ENCODE data around the gene TAS2R8. TPM values are rescaled to one million over a fixed set of nuclear protein-coding genes. Genes with fewer than 3 reads are reported as not detected.
A peak's percentile ranks its signal among the peaks of the same experiment; 100 is the strongest.

Gene TAS2R8
- total RNA-seq, 6 experiments from 2014 or later: not detected

- H3K9me3 ChIP-seq: no peaks in the 10 kb centered on the region
- TF ChIP-seq POLR2A (IDR thresholded peaks at IDR 0.05) (no peak), CTCF (IDR thresholded peaks at IDR 0.05) (peak; percentile 56 to 81 (median 61))
- WGBS (ENCODE audit: insufficient coverage, low coverage, low lambda C conversion rate, missing lambda C conversion rate): 0% methylated on average over 1 of the region's 1 CpG
- no peaks in the 10 kb centered on the region for H3K27me3 ChIP-seq
- H3K4me3 ChIP-seq: no peak overlapping the region
- intact Hi-C loops (cut with DNase I): loop anchor here in 1 of 2 donors (5.0 kb wide), 1 partner anchor 426 kb away; no protein-coding TSS in a partner anchor
- H3K4me1 ChIP-seq: no peaks in the 10 kb centered on the region
- peak; percentile 56 to 69 (median 64) for ATAC-seq
- DNase-seq: no peak
- H3K36me3 ChIP-seq: no peaks in the 10 kb centered on the region
- no peak overlapping the region for H3K27ac ChIP-seq
These were observed 35.9 kb downstream of the TAS2R8 start for GRCh38 chr12:10771132-10771733.

GRCh38 chr12:10759657-10760056 lies 47.4 kb downstream of the TAS2R8 start:
- no peak for TF ChIP-seq CTCF (IDR thresholded peaks at IDR 0.05)
- no peak for ATAC-seq
- no peak for DNase-seq
- no peak overlapping the region for H3K27ac ChIP-seq
- intact Hi-C loops (cut with DNase I): no loop called here
- peaks cover 0 to 4% of the 10 kb centered on the region in 2 donors for H3K27me3 ChIP-seq
- no peaks in the 10 kb centered on the region for H3K9me3 ChIP-seq
- 20% methylated on average over 2 of the region's 2 CpGs for WGBS (ENCODE audit: insufficient coverage, low coverage, low lambda C conversion rate, missing lambda C conversion rate)
- no peaks in the 10 kb centered on the region for H3K4me1 ChIP-seq
- no peaks in the 10 kb centered on the region for H3K36me3 ChIP-seq
- H3K4me3 ChIP-seq: no peak overlapping the region

- no peaks in the 10 kb centered on the region for H3K4me1 ChIP-seq
- H3K9me3 ChIP-seq: no peaks in the 10 kb centered on the region
- no peak for TF ChIP-seq CTCF (IDR thresholded peaks at IDR 0.05)
- no peak for TF ChIP-seq POLR2A (IDR thresholded peaks at IDR 0.05)
- intact Hi-C loops (cut with DNase I): no loop called here
- DNase-seq: no peak
- H3K27ac ChIP-seq: no peak overlapping the region
- ATAC-seq: no peak
- H3K4me3 ChIP-seq: no peak overlapping the region
- H3K27me3 ChIP-seq: peaks cover 0 to 4% of the 10 kb centered on the region in 2 donors
- WGBS (ENCODE audit: insufficient coverage, low coverage, low lambda C conversion rate, missing lambda C conversion rate): 80% methylated on average over 4 of the region's 4 CpGs
- H3K36me3 ChIP-seq: no peaks in the 10 kb centered on the region
These were observed 50.9 kb downstream of the TAS2R8 start for GRCh38 chr12:10756194-10756593.

Small RNAs within 50 kb of the gene (small RNA-seq; reads per million reads assigned to genes)
- gene PRR4: 0 reads per million in 2 experiments

Other genes with a start within 250 kb of the TAS2R8 start
- 10 to 100 TPM in 1 of 6 experiments, 1 to 10 TPM in 5; 6.6 to 11.8 (median 9.6) TPM for gene MAGOHB, start 193.7 kb downstream of the TAS2R8 start, total RNA-seq
- not detected for gene STYK1, start 133.2 kb downstream of the TAS2R8 start, total RNA-seq
- gene YBX3, start 84.0 kb downstream of the TAS2R8 start, total RNA-seq: 10 to 100 TPM; 16.0 to 34.2 (median 23.2) TPM
- not detected for gene TAS2R7, start 4.7 kb downstream of the TAS2R8 start, total RNA-seq
- not detected for gene TAS2R9, start 2.9 kb upstream of the TAS2R8 start, total RNA-seq
- under 1 TPM in 3 of 6 experiments, not detected in 3; 0.37 to 0.65 (median 0.39) TPM for gene TAS2R10, start 19.1 kb upstream of the TAS2R8 start, total RNA-seq
- gene PRR4, start 42.2 kb upstream of the TAS2R8 start, total RNA-seq: 1 to 10 TPM in 2 of 6 experiments, under 1 TPM in 4; 0.68 to 1.6 (median 0.99) TPM
- gene PRH1, start 77.0 kb upstream of the TAS2R8 start, total RNA-seq: 10 to 100 TPM in 3 of 6 experiments, 1 to 10 TPM in 3; 6.7 to 20.3 (median 10.1) TPM
- 1 to 10 TPM in 2 of 6 experiments, under 1 TPM in 4; 0.51 to 2.4 (median 0.81) TPM for gene TAS2R13, start 102.3 kb upstream of the TAS2R8 start, total RNA-seq
- not detected for gene PRH2, start 122.0 kb upstream of the TAS2R8 start, total RNA-seq
- 1 to 10 TPM in 3 of 6 experiments, under 1 TPM in 3; 0.81 to 4.2 (median 1.6) TPM for gene TAS2R14, start 132.0 kb upstream of the TAS2R8 start, total RNA-seq
- 1 to 10 TPM in 2 of 6 experiments, under 1 TPM in 4; 0.60 to 1.7 (median 0.78) TPM for gene TAS2R50, start 179.6 kb upstream of the TAS2R8 start, total RNA-seq
- 1 to 10 TPM in 4 of 6 experiments, under 1 TPM in 2; 0.46 to 3.0 (median 1.6) TPM for gene TAS2R20, start 191.0 kb upstream of the TAS2R8 start, total RNA-seq
- gene TAS2R19, start 215.3 kb upstream of the TAS2R8 start, total RNA-seq: 1 to 10 TPM; 1.1 to 3.8 (median 1.8) TPM
- gene TAS2R31, start 224.1 kb upstream of the TAS2R8 start, total RNA-seq: 1 to 10 TPM in 5 of 6 experiments, under 1 TPM in 1; 0.95 to 4.9 (median 2.3) TPM

Measured in right lobe of liver (tissue), 6 donors.